Measurements from ENCODE around the gene E2F1.
A peak's percentile ranks its signal among the peaks of the same experiment; 100 is the strongest.

The E2F1 gene

GRCh38 chr20:33721391-33722140 lies 35.4 kb upstream of the E2F1 start:
- Histone ChIP-seq H3K18ac (ENCODE audit: low read depth in 1 of 2, low read length in 2 of 2) (no peak overlapping the region), H2BK12ac (ENCODE audit: low read length in 2 of 2) (no peak overlapping the region), H2BK120ac (ENCODE audit: low read depth, low read length) (no peak overlapping the region), H4K8ac (ENCODE audit: low read length) (no peak overlapping the region), H2AFZ (ENCODE audit: low read depth, low read length) (no peak overlapping the region), H3K9ac (ENCODE audit: low read length) (no peak overlapping the region), H3K36me3 (ENCODE audit: control insufficient read depth in 1 of 2, insufficient read depth in 2 of 2, low read depth in 1 of 2, low read length in 2 of 2) (no peaks in the 10 kb centered on the region), H4K91ac (ENCODE audit: low read length) (no peak overlapping the region), H3K27me3 (ENCODE audit: control insufficient read depth in 1 of 2, insufficient read depth in 1 of 2, low read length in 2 of 2) (no peaks in the 10 kb centered on the region), H3K79me1 (replicated peaks; ENCODE audit: low read length, poor library complexity, severe bottlenecking) (no peaks in the 10 kb centered on the region), H3K9me3 (ENCODE audit: control insufficient read depth, low read length) (no peaks in the 10 kb centered on the region), H3K27ac (ENCODE audit: low read length, poor library complexity, severe bottlenecking) (no peak overlapping the region), H3K4me3 (ENCODE audit: insufficient read depth in 1 of 2, low read depth in 1 of 2, low read length in 2 of 2) (no peak overlapping the region), H3K4me1 (ENCODE audit: control insufficient read depth, insufficient read depth, low read depth, low read length) (peaks cover 4% of the 10 kb centered on the region), H2BK5ac (ENCODE audit: low read depth, low read length, poor library complexity, severe bottlenecking) (no peak overlapping the region), H2BK15ac (ENCODE audit: low read depth, poor library complexity, severe bottlenecking) (no peak overlapping the region), H3K14ac (ENCODE audit: low read length in 2 of 2) (no peak overlapping the region), H2AK5ac (ENCODE audit: low read length, severe bottlenecking) (no peak overlapping the region), H3K4ac (ENCODE audit: low read depth in 1 of 2, low read length in 2 of 2) (no peak overlapping the region), H3K23ac (ENCODE audit: low read length in 2 of 2) (no peak overlapping the region), H3K4me2 (ENCODE audit: low read length, poor library complexity, severe bottlenecking) (no peak overlapping the region)
- WGBS, result 92% methylated on average over 9 of the region's 11 CpGs
- DNase-seq, result no peak

GRCh38 chr20:33719989-33720709 lies 34.0 kb upstream of the E2F1 start, which contains the start of gene PXMP4:
Gene PXMP4 (minus strand): TSS chr20:33720310. CDS start chr20:33720207, 103 bp downstream.
- peaks cover 2% of the 10 kb centered on the region for H3K79me1 ChIP-seq (replicated peaks; ENCODE audit: low read length, poor library complexity, severe bottlenecking)
- H3K36me3 ChIP-seq (ENCODE audit: control insufficient read depth in 1 of 2, insufficient read depth in 2 of 2, low read depth in 1 of 2, low read length in 2 of 2), result no peaks in the 10 kb centered on the region
- peak; percentile 93 for DNase-seq
- H2BK120ac ChIP-seq (ENCODE audit: low read depth, low read length), result no peak within 1 kb of the TSS
- peak within 1 kb of the TSS; percentile 53 for H4K8ac ChIP-seq (ENCODE audit: low read length)
- H2BK15ac ChIP-seq (ENCODE audit: low read depth, poor library complexity, severe bottlenecking), result no peak within 1 kb of the TSS
- H2BK12ac ChIP-seq (ENCODE audit: low read length in 2 of 2), result peak within 1 kb of the TSS in 1 of 2 experiments; percentile 38
- H3K27ac ChIP-seq (ENCODE audit: low read length, poor library complexity, severe bottlenecking), result no peak within 1 kb of the TSS
- H3K4me3 ChIP-seq (ENCODE audit: insufficient read depth in 1 of 2, low read depth in 1 of 2, low read length in 2 of 2), result peak within 1 kb of the TSS; percentile 68 to 85
- peak within 1 kb of the TSS; percentile 86 for H3K9ac ChIP-seq (ENCODE audit: low read length)
- H4K91ac ChIP-seq (ENCODE audit: low read length), result peak within 1 kb of the TSS; percentile 14
- H2BK5ac ChIP-seq (ENCODE audit: low read depth, low read length, poor library complexity, severe bottlenecking), result no peak within 1 kb of the TSS
- H2AK5ac ChIP-seq (ENCODE audit: low read length, severe bottlenecking), result no peak within 1 kb of the TSS
- H3K9me3 ChIP-seq (ENCODE audit: control insufficient read depth, low read length), result no peaks in the 10 kb centered on the region
- peak within 1 kb of the TSS in 1 of 2 experiments; percentile 3 for H3K18ac ChIP-seq (ENCODE audit: low read depth in 1 of 2, low read length in 2 of 2)
- H3K4me2 ChIP-seq (ENCODE audit: low read length, poor library complexity, severe bottlenecking), result peak within 1 kb of the TSS; percentile 61
- no peaks in the 10 kb centered on the region for H3K27me3 ChIP-seq (ENCODE audit: control insufficient read depth in 1 of 2, insufficient read depth in 1 of 2, low read length in 2 of 2)
- 58% methylated on average over 46 of the region's 46 CpGs for WGBS
- no peak within 1 kb of the TSS for H3K14ac ChIP-seq (ENCODE audit: low read length in 2 of 2)
- H3K23ac ChIP-seq (ENCODE audit: low read length in 2 of 2), result peak within 1 kb of the TSS in 1 of 2 experiments; percentile 35
- no peak within 1 kb of the TSS for H3K4ac ChIP-seq (ENCODE audit: low read depth in 1 of 2, low read length in 2 of 2)
- peak within 1 kb of the TSS; percentile 62 for H2AFZ ChIP-seq (ENCODE audit: low read depth, low read length)
- H3K4me1 ChIP-seq (ENCODE audit: control insufficient read depth, insufficient read depth, low read depth, low read length), result peaks cover 4% of the 10 kb centered on the region

GRCh38 chr20:33719277-33719988 lies 33.2 kb upstream of the E2F1 start:
- Histone ChIP-seq H3K27me3 (ENCODE audit: control insufficient read depth in 1 of 2, insufficient read depth in 1 of 2, low read length in 2 of 2) (no peaks in the 10 kb centered on the region), H4K8ac (ENCODE audit: low read length) (peak overlapping the region; percentile 53), H3K79me1 (replicated peaks; ENCODE audit: low read length, poor library complexity, severe bottlenecking) (peaks cover 2% of the 10 kb centered on the region), H3K9ac (ENCODE audit: low read length) (peak overlapping the region; percentile 86), H3K4me1 (ENCODE audit: control insufficient read depth, insufficient read depth, low read depth, low read length) (peaks cover 4% of the 10 kb centered on the region), H3K36me3 (ENCODE audit: control insufficient read depth in 1 of 2, insufficient read depth in 2 of 2, low read depth in 1 of 2, low read length in 2 of 2) (peaks cover 0 to 5% of the 10 kb centered on the region in 2 experiments), H4K91ac (ENCODE audit: low read length) (no peak overlapping the region), H2BK120ac (ENCODE audit: low read depth, low read length) (no peak overlapping the region), H2BK12ac (ENCODE audit: low read length in 2 of 2) (peak overlapping the region in 1 of 2 experiments; percentile 38), H3K4me2 (ENCODE audit: low read length, poor library complexity, severe bottlenecking) (peak overlapping the region; percentile 61), H3K14ac (ENCODE audit: low read length in 2 of 2) (no peak overlapping the region), H3K23ac (ENCODE audit: low read length in 2 of 2) (no peak overlapping the region), H2AK5ac (ENCODE audit: low read length, severe bottlenecking) (no peak overlapping the region), H3K4ac (ENCODE audit: low read depth in 1 of 2, low read length in 2 of 2) (no peak overlapping the region), H3K9me3 (ENCODE audit: control insufficient read depth, low read length) (no peaks in the 10 kb centered on the region), H3K18ac (ENCODE audit: low read depth in 1 of 2, low read length in 2 of 2) (peak overlapping the region in 1 of 2 experiments; percentile 3), H3K27ac (ENCODE audit: low read length, poor library complexity, severe bottlenecking) (no peak overlapping the region), H2BK15ac (ENCODE audit: low read depth, poor library complexity, severe bottlenecking) (no peak overlapping the region), H2BK5ac (ENCODE audit: low read depth, low read length, poor library complexity, severe bottlenecking) (no peak overlapping the region), H3K4me3 (ENCODE audit: insufficient read depth in 1 of 2, low read depth in 1 of 2, low read length in 2 of 2) (peak overlapping the region; percentile 68 to 85), H2AFZ (ENCODE audit: low read depth, low read length) (no peak overlapping the region)
- DNase-seq, result no peak
- WGBS, result 89% methylated on average over 13 of the region's 13 CpGs

GRCh38 chr20:33716498-33716897 lies 30.3 kb upstream of the E2F1 start:
- Histone ChIP-seq H4K8ac (ENCODE audit: low read length) (no peak overlapping the region), H4K91ac (ENCODE audit: low read length) (no peak overlapping the region), H3K9ac (ENCODE audit: low read length) (no peak overlapping the region), H3K27ac (ENCODE audit: low read length, poor library complexity, severe bottlenecking) (no peak overlapping the region), H2BK5ac (ENCODE audit: low read depth, low read length, poor library complexity, severe bottlenecking) (no peak overlapping the region), H3K4ac (ENCODE audit: low read depth in 1 of 2, low read length in 2 of 2) (no peak overlapping the region), H3K9me3 (ENCODE audit: control insufficient read depth, low read length) (no peaks in the 10 kb centered on the region), H2BK15ac (ENCODE audit: low read depth, poor library complexity, severe bottlenecking) (no peak overlapping the region), H2BK120ac (ENCODE audit: low read depth, low read length) (no peak overlapping the region), H3K18ac (ENCODE audit: low read depth in 1 of 2, low read length in 2 of 2) (no peak overlapping the region), H3K14ac (ENCODE audit: low read length in 2 of 2) (no peak overlapping the region), H3K4me1 (ENCODE audit: control insufficient read depth, insufficient read depth, low read depth, low read length) (peaks cover 4% of the 10 kb centered on the region), H2BK12ac (ENCODE audit: low read length in 2 of 2) (no peak overlapping the region), H3K23ac (ENCODE audit: low read length in 2 of 2) (no peak overlapping the region), H3K27me3 (ENCODE audit: control insufficient read depth in 1 of 2, insufficient read depth in 1 of 2, low read length in 2 of 2) (no peaks in the 10 kb centered on the region), H3K4me2 (ENCODE audit: low read length, poor library complexity, severe bottlenecking) (no peak overlapping the region), H2AK5ac (ENCODE audit: low read length, severe bottlenecking) (no peak overlapping the region), H3K79me1 (replicated peaks; ENCODE audit: low read length, poor library complexity, severe bottlenecking) (peaks cover 2% of the 10 kb centered on the region), H3K4me3 (ENCODE audit: insufficient read depth in 1 of 2, low read depth in 1 of 2, low read length in 2 of 2) (no peak overlapping the region), H3K36me3 (ENCODE audit: control insufficient read depth in 1 of 2, insufficient read depth in 2 of 2, low read depth in 1 of 2, low read length in 2 of 2) (peaks cover 5 to 29% of the 10 kb centered on the region in 2 experiments), H2AFZ (ENCODE audit: low read depth, low read length) (no peak overlapping the region)
- DNase-seq, result no peak
- WGBS, result 80% methylated on average over 2 of the region's 2 CpGs
